AG20443 (cell line): ENCODE measurements around the gene PSMD8.
"Not testable (repeated sequence)": the region's sequence is repeated elsewhere in the genome, so short reads cannot be mapped to it uniquely, and the experiment has no call there.

Source experiments
- DNase-seq: peaks from one replicate; pipeline ENCODE4 v3.0.0; 2012; ENCODE audit warnings: low spot score, mixed read lengths

The PSMD8 gene

GRCh38 chr19:38362076-38362945 is 12.1 kb upstream of the PSMD8 start:
- peak; percentile 90 for DNase-seq

GRCh38 chr19:38362946-38363688 is 11.3 kb upstream of the PSMD8 start:
- DNase-seq: not testable (repeated sequence)

GRCh38 chr19:38367041-38367440 is 7.3 kb upstream of the PSMD8 start:
- DNase-seq: no peak

GRCh38 chr19:38369584-38369983 is 4.8 kb upstream of the PSMD8 start:
- DNase-seq: no peak

DNA sequence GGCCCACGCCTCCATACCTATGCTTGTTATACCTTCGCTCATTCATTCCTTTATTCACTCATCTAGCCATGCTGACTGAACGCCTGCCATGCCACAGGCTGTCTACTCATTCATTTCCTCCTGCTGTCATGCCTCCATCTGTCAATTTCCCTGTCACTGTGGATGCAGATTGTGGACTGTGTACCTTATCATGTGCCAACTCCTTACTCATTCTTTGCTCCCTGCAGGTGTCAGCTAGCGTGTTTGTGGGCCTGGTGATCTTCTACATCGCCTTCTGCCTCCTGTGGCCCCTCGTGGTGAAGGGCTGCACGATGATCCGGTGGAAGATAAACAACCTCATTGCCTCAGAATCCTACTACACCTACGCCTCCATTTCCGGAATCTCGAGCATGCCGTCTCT is 4.1 kb upstream of the PSMD8 start:
- no peak for DNase-seq

DNA sequence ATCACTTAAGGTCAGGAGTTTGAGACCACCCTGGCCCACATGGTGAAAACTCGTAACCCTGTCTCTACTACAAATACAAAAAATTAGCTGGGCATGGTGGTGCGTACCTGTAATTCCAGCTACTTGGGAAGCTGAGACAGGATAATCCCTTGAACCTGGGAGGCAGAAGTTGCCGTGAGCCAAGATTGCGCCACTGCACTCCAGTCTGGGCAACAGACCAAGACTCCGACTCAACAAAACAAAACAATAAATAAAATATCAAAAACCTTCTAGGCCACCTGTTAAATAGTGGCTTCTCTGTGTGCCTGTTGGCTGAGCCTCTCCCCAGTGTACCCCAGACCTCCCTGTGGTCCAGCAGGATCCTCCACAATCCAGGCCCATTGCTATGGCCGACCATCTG is 3.3 kb upstream of the PSMD8 start:
- no peak for DNase-seq

DNA sequence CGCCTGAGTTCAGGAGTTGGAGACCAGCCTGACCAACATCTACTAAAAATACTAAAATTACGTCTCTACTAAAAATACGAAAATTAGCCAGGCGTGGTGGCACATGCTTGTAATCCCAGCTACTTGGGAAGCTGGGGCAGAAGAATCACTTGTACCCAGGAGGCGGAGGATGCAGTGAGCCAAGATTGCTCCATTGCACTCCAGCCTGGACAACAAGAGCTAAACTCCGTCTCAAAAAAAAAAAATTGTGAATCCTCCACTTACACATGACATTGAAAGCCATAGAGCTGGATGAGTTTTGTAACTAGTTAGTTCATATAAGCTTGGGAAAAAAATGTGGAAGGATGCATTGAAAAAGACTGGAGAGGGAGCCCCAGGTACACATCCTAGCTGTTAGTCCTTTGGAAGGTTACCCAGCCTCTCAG is 452 bp upstream of the PSMD8 start:
- DNase-seq: no peak

- no peak for DNase-seq
Observed at GRCh38 chr19:38375098-38375493, 725 bp downstream of the PSMD8 start.

- peak; percentile 43 for DNase-seq
Observed at GRCh38 chr19:38375748-38376147, 1.4 kb downstream of the PSMD8 start.

DNA sequence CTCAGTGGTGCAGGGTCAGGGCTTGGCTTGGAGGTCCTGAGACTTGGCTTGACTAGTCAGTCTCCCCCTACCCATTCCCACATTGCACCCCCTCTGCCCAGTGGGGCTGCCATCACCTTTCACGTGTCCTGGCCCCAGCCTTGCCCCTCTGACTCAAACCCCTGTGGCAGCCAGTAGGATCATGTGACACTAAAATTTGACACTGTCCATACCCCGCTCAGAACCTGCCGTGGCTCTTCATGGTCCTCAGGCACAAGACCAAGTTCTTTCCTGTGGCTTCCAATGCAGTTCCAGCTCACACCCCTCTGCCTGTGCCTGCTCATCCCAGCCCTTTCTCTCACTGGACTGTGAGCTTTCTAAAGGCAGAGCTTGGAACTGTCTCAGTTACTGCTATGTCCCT is 2.2 kb downstream of the PSMD8 start:
- DNase-seq: no peak

DNA sequence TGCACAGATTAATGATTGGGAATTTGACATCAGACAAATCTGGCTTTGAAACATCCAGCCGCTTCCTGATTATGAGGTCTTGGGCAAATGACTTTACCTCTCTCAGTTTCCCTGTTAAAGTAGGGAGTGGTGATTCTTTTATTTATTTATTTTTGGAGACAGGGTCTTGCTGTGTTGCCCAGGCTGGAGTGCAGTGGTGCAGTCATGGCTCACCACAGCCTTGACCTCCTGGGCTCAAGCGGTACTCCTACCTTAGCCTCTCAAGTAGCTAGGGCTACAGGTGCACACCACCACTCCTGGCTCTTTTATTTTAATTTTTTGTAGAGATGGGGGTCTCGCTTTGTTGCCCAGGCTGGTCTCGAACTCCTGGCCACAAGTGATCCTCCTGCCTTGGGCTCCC is 2.7 kb downstream of the PSMD8 start:
- no peak for DNase-seq

- DNase-seq: no peak
Observed at GRCh38 chr19:38378866-38379265, 4.5 kb downstream of the PSMD8 start.

DNA sequence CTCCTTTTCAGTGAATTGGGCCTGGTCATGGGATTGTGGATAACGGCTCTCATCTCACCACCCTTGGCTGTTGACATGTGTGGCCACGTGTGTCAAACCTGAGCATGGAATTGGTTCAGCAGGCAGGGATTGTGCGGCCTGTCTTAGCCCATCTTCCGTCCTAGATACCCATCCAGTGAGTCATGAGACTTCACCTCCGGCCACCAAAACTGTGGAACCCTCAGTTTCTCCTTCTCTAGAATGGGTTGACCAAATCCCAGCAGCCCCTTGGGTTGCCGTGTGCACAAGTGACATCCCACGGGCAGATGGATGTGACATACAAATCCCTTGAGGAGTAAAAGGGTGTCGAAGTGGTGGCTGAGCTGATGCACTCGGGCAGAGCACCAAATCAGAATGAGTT is 6.8 kb downstream of the PSMD8 start:
- no peak for DNase-seq

DNA sequence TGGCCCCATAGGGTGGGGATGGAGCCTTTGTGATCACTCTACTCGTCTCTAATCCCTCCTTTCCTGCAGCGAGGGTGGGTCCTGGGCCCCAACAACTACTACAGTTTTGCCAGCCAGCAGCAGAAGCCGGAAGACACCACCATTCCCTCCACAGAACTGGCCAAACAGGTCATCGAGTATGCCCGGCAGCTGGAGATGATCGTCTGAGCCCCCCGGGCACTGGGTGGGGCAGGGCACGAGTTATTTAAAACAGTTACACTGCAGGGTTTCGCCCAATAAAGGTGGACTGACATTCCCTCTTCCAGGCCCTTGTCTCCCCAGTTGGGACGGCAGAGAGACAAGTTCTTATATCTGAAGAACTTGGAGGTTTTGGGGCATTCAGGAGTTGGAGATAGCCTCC is 8.8 kb downstream of the PSMD8 start:
- no peak for DNase-seq

DNA sequence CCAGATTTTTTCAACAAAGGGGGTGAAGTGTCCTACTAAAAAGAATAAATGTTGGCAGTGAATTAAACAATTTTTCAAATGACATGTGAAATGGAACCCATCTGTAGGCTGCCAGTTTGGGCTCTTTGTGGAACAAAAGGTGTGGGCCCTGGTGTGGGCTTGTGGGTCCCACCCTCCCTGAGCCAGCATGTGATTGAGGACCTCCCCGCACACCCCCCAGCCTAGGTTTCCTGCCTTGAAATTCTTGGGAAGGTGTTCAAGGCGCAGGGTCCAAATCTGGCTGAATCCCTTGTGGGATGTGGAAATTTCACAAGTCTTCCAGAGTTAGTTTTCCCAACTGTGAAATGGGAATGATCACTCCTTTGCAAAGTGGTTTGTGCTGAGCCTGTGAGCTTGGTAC is 9.4 kb downstream of the PSMD8 start:
- DNase-seq: no peak

DNA sequence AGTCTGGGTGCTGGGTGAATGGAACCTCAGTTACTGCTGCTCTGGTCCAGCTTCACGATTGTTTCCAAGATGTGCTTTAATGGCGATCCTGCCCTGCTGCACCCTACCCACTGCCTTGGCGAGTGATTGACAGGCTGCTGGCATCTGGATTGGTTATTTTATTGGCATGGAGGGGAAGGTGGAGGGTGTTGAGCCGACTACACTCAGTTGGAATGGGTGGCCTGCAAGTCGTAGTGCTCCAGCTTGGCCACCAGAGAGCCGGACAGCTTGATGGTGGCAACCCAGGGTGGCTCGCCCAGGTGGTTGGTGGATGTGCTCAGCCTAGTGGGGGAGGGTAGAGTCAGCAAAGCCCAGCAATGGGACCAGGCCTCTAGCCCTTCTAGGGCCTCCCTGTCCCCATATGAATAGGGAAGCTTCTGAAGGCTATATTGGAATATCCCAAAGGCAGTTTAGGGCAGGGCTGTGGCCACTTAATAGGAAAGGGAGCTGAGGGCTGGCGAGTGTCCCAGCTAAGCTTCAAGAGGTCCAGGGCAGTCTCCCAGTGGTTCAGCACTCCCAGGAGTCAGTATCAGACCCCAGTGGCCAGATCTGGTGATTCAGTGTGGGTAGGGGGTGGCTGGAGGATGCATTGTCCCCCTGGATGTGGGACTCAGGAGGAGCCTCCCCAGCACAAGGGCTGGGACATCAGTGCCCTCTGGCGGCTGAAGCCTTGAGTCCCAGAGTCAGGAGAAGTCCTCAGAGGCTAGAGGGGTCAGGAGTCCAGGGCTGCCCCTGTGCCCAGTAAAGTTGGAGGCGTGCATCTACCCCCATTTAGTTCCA is 10.0 kb downstream of the PSMD8 start:
- DNase-seq: no peak

GRCh38 chr19:38385057-38385803 is 10.9 kb downstream of the PSMD8 start:
- DNase-seq: no peak

DNA sequence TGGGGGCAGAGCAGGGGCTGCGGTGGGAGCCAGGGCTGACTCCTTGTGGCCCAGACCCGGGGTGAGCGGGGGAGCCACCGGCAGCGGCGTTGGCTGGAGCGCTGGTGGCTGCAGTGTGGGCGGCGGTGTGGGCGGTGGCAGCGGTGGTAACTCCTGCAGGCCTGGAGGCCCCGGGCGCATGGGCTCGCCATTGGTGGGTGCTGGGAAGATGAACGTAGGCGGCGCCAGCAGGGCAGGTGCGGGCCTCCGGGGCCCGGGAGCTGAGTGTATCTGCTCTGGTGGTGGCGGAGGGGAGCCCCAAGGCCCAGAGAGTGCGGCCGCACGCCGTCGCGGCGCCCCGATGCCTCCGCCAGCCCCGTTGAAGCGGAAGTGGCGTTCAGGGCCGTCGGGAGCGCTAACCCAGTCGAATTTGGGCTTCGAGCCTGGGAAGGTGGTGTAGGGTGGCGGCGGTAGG is 11.5 kb downstream of the PSMD8 start:
- no peak for DNase-seq

DNA sequence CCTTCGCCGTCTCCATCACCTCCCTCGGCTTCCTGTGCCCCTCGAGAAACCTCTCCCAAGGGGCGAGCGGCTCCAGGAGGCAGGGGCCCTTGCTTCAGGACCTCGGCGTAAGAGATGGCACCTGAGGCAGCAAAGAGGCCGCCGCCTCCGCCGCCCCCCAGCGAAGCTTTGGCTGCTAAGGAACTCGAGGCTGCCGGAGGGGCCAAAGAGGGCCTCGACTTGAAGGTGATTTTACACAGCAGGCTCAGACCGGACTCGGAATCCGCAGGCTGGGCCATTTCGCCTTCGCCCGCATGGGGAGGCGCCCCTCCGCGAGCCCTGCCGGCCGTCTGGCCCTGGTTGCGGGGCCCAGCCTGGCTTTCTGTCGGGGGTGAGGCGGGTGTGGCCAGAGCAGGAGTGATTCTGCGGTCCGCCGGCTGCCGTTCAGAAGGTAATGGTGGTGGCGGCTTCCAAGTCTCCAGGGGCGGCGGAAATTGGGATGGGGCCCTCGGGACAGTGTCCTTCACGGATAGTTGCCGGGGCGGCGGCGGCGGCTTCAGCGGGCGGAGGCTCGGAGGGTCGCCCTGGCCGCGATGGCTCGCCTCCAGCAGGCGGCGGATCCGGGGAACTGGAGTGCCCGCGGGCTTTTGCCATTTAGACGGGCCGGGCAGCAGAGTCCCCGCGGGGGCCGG is 12.1 kb downstream of the PSMD8 start:
- no peak for DNase-seq

- DNase-seq: no peak
Observed at GRCh38 chr19:38386971-38387549, 12.7 kb downstream of the PSMD8 start.
